ENCODE results near the gene CDH4.

- TF ChIP-seq POLR2A (IDR thresholded peaks at IDR 0.05; ENCODE audit: control extremely low read depth in 1 of 2, low read depth in 2 of 2, low read length in 2 of 2), result no peak
- TF ChIP-seq EZH2 (IDR thresholded peaks at IDR 0.05; ENCODE audit: low read depth, low read length, severe bottlenecking), result no peak
- no peak for TF ChIP-seq POLR2AphosphoS5 (IDR thresholded peaks at IDR 0.05; ENCODE audit: low read depth, low read length)
- TF ChIP-seq SP2 (IDR thresholded peaks at IDR 0.05; ENCODE audit: low read length), result no peak
- TF ChIP-seq CTCF (IDR thresholded peaks at IDR 0.05; ENCODE audit: control extremely low read depth in 1 of 3, insufficient read depth in 1 of 3, low read depth in 1 of 3, low read length in 3 of 3), result no peak
- no peak for TF ChIP-seq CHD2 (IDR thresholded peaks at IDR 0.05; ENCODE audit: low read length)
- TF ChIP-seq SRF (IDR thresholded peaks at IDR 0.05; ENCODE audit: low read depth, low read length), result no peak
- TF ChIP-seq POU5F1 (IDR thresholded peaks at IDR 0.05; ENCODE audit: low read depth, low read length), result no peak
- TF ChIP-seq RBBP5 (IDR thresholded peaks at IDR 0.05; ENCODE audit: borderline replicate concordance, low read depth, low read length), result no peak
- no peak for TF ChIP-seq GABPA (IDR thresholded peaks at IDR 0.05; ENCODE audit: borderline replicate concordance, insufficient read depth, low read length)
- TF ChIP-seq RAD21 (IDR thresholded peaks at IDR 0.05 in 1 of 2, conservative IDR thresholded peaks at IDR 0.05 in 1 of 2; ENCODE audit: low read depth in 2 of 2, low read length in 2 of 2), result no peak
- no peak for TF ChIP-seq HDAC2 (IDR thresholded peaks at IDR 0.05; ENCODE audit: borderline replicate concordance in 1 of 2, low read depth in 2 of 2, low read length in 2 of 2)
- TF ChIP-seq NRF1 (IDR thresholded peaks at IDR 0.05; ENCODE audit: low read depth, low read length), result no peak
These were observed 205.7 kb downstream of the CDH4 start for GRCh38 chr20:61457725-61458124.

All from H1 (cell line).